Measurements from ENCODE around the gene TINCR.
"Not testable (repeated sequence)": the region's sequence is repeated elsewhere in the genome, so short reads cannot be mapped to it uniquely, and the experiment has no call there.

Gene TINCR

GRCh38 chr19:5558101-5558621 lies 9.6 kb downstream of the TINCR start:
- DNase-seq: no peak

- no peak for DNase-seq
These were observed 10.1 kb downstream of the TINCR start for GRCh38 chr19:5557691-5558090.

GRCh38 chr19:5554828-5555227 lies 12.9 kb downstream of the TINCR start:
- DNase-seq: no peak

- peak; percentile 34 for DNase-seq
These were observed 13.9 kb downstream of the TINCR start for GRCh38 chr19:5553892-5554291.

- DNase-seq: peak; percentile 42
These were observed 19.9 kb downstream of the TINCR start for GRCh38 chr19:5547881-5548280.

GRCh38 chr19:5545984-5546383 lies 21.8 kb downstream of the TINCR start:
- no peak for DNase-seq

GRCh38 chr19:5545051-5545450 lies 22.7 kb downstream of the TINCR start:
- no peak for DNase-seq

GRCh38 chr19:5542665-5543064 lies 25.1 kb downstream of the TINCR start:
- no peak for DNase-seq

- no peak for DNase-seq
These were observed 26.3 kb downstream of the TINCR start for GRCh38 chr19:5541456-5541855.

- DNase-seq: no peak
These were observed 27.5 kb downstream of the TINCR start for GRCh38 chr19:5540208-5540607.

- DNase-seq: no peak
These were observed 29.9 kb downstream of the TINCR start for GRCh38 chr19:5537870-5538269.

GRCh38 chr19:5536982-5537579 lies 30.7 kb downstream of the TINCR start:
- not testable (repeated sequence) for DNase-seq

- peak; percentile 94 for DNase-seq
These were observed 31.3 kb downstream of the TINCR start for GRCh38 chr19:5536337-5536894.

GRCh38 chr19:5534787-5535586 lies 32.8 kb downstream of the TINCR start:
- DNase-seq: peak; percentile 50

- no peak for DNase-seq
These were observed 34.5 kb downstream of the TINCR start for GRCh38 chr19:5533257-5533656.

- DNase-seq: no peak
These were observed 37.1 kb downstream of the TINCR start for GRCh38 chr19:5530701-5531100.

GRCh38 chr19:5526691-5527090 lies 41.1 kb downstream of the TINCR start:
- DNase-seq: no peak

- DNase-seq: peak; percentile 68
These were observed 43.7 kb downstream of the TINCR start for GRCh38 chr19:5524081-5524480.

- DNase-seq: no peak
These were observed 45.6 kb downstream of the TINCR start for GRCh38 chr19:5522106-5522505.

- no peak for DNase-seq
These were observed 47.3 kb downstream of the TINCR start for GRCh38 chr19:5520501-5520900.

GRCh38 chr19:5519076-5519475 lies 48.7 kb downstream of the TINCR start:
- DNase-seq: no peak

- DNase-seq: no peak
These were observed 52.0 kb downstream of the TINCR start for GRCh38 chr19:5515737-5516136.

- DNase-seq: no peak
These were observed 53.8 kb downstream of the TINCR start for GRCh38 chr19:5514001-5514400.

GRCh38 chr19:5512715-5513114 lies 55.0 kb downstream of the TINCR start:
- DNase-seq: no peak

Data from eye (tissue), 1 donor.